GM23248 (cell line): ENCODE data around the gene CDA. TPM values are rescaled to one million over a fixed set of nuclear protein-coding genes. Genes with fewer than 3 reads are reported as not detected.

ENCODE experiments used
- DNase-seq: peaks from one replicate; pipeline ENCODE4 v3.0.0-alpha.2; 2015
- H2AFZ ChIP-seq: fragments of 200-600 bp; sonication (generic); 2 replicates; pipeline ENCODE4 v1.6.1; 2016; ENCODE audit warnings: antibody characterized with exemption
- H3F3A ChIP-seq: fragments of 200-600 bp; sonication (generic); 2 replicates; pipeline ENCODE4 v1.6.1; 2016; ENCODE audit warnings: mild to moderate bottlenecking, antibody characterized with exemption, mixed run types; ENCODE audit not compliant: insufficient read depth
- H3K27ac ChIP-seq: fragments of 200-600 bp; sonication (generic); 2 replicates; pipeline ENCODE4 v1.5.1; 2016; ENCODE audit warnings: mild to moderate bottlenecking
- H3K27me3 ChIP-seq: fragments of 200-600 bp; sonication (generic); replicated peaks from 2 replicates; pipeline ENCODE4 v1.6.1; 2016; ENCODE audit warnings: mild to moderate bottlenecking; ENCODE audit not compliant: insufficient read depth
- H3K36me3 ChIP-seq: fragments of 200-600 bp; sonication (generic); 2 replicates; pipeline ENCODE4 v1.6.1; 2016; ENCODE audit warnings: low read depth, mild to moderate bottlenecking
- H3K4me1 ChIP-seq: fragments of 200-600 bp; sonication (generic); 2 replicates; pipeline ENCODE4 v1.6.1; 2016; ENCODE audit warnings: mild to moderate bottlenecking; ENCODE audit not compliant: insufficient read depth
- H3K4me2 ChIP-seq: fragments of 200-600 bp; sonication (generic); one replicate; pipeline ENCODE4 v1.6.1; 2016; ENCODE audit warnings: mild to moderate bottlenecking; ENCODE audit not compliant: unreplicated experiment
- H3K4me3 ChIP-seq: fragments of 200-600 bp; sonication (generic); 2 replicates; pipeline ENCODE4 v1.5.1; 2016; ENCODE audit warnings: mild to moderate bottlenecking
- H3K79me2 ChIP-seq: fragments of 200-600 bp; sonication (generic); 2 replicates; pipeline ENCODE4 v1.6.1; 2016; ENCODE audit warnings: mild to moderate bottlenecking; ENCODE audit not compliant: insufficient read depth
- H3K9ac ChIP-seq: fragments of 200-600 bp; sonication (generic); 2 replicates; pipeline ENCODE4 v1.6.1; 2016; ENCODE audit warnings: mild to moderate bottlenecking
- H3K9me2 ChIP-seq: fragments of 200-600 bp; sonication (generic); 2 replicates; pipeline ENCODE4 v1.6.1; 2016; ENCODE audit warnings: mixed run types, mild to moderate bottlenecking, moderate library complexity; ENCODE audit not compliant: insufficient read depth
- H3K9me3 ChIP-seq: fragments of 200-600 bp; sonication (generic); one replicate; pipeline ENCODE4 v1.6.1; 2017; ENCODE audit warnings: low read depth
- H4K20me1 ChIP-seq: fragments of 200-600 bp; sonication (generic); 2 replicates; pipeline ENCODE4 v1.6.0; 2016; ENCODE audit not compliant: insufficient read depth
- EZH2 ChIP-seq: fragments of 200-600 bp; sonication (generic); IDR thresholded peaks from 2 replicates; pipeline ENCODE4 v1.6.1; 2018; ENCODE audit warnings: antibody characterized with exemption, mild to moderate bottlenecking; ENCODE audit not compliant: insufficient read depth, poor library complexity, severe bottlenecking
- EZH2phosphoT487 ChIP-seq: fragments of 200-600 bp; sonication (generic); IDR thresholded peaks from 2 replicates; pipeline ENCODE4 v1.6.1; 2018; ENCODE audit warnings: antibody characterized with exemption, moderate library complexity, mild to moderate bottlenecking, low read depth; ENCODE audit not compliant: insufficient read depth
- WGBS, 2 experiments: methylation state at CpG; one replicate each; pipeline ENCODE4 v1.1.6; 2015 to 2017; ENCODE audit warnings: low lambda C conversion rate in 2 of 2, low coverage in 1 of 2; ENCODE audit errors: missing lambda C conversion rate in 2 of 2; 5-methylcytosine and 5-hydroxymethylcytosine counted together
- in situ Hi-C: fragments of 300-500 bp; cut with MboI; formaldehyde crosslinking; loops from 2 replicates; pipeline ENCODE4 v1.15.0; 2020
- polyA plus RNA-seq: library from polyadenylated mRNA; unstranded; fragments of >200 nt; fragmentation: Nextera tagmentation; extraction: Ambion mirVana; gene quantifications from 2 replicates; pipeline ENCODE4 v1.2.1, GENCODE V29; 2016
- total RNA-seq: library from RNA; depleted of rRNA; stranded (reverse); fragments of >200 nt; shearing (Covaris generic); gene quantifications from 2 replicates; pipeline ENCODE4 v1.2.3, GENCODE V29; 2014

The CDA gene
- total and polyA plus RNA-seq, 2 experiments from 2014 or later: 3.0 to 9.6 TPM

DNA sequence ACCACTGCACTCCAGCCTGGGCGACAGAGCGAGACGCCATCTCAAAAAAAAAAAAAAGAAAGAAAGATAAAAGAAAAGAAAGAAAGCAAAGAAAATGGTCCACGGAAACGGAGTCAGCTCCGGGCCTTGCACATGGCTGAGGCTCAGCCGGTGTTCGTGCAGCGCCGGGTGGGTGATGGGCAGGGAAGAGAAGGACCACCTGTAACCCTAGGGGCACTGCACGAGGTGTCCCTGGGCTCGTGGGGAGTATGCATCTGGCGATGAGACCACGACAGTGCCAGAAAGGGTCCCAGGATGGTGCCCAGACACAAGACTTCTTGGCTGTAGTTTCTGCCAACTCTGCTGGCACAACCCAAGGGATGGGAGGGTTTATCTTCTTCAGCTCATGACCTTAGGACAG lies 5.8 kb downstream of the CDA start:
- no peaks in the 10 kb centered on the region for H3K9me2 ChIP-seq
- in situ Hi-C loops: no loop called here
- H3K4me1 ChIP-seq: peaks cover 11% of the 10 kb centered on the region
- H3K36me3 ChIP-seq: no peaks in the 10 kb centered on the region
- H2AFZ ChIP-seq: no peak overlapping the region
- no peak for DNase-seq
- 89 to 91% methylated on average over 11 to 14 of the region's 14 CpGs for WGBS, 2 experiments
- no peaks in the 10 kb centered on the region for H3K79me2 ChIP-seq
- H3K27ac ChIP-seq: no peak overlapping the region
- TF ChIP-seq EZH2 (no peak), EZH2phosphoT487 (no peak)
- no peak overlapping the region for H3K9ac ChIP-seq
- H3K27me3 ChIP-seq: no peaks in the 10 kb centered on the region
- H3K4me3 ChIP-seq: no peak overlapping the region
- H3F3A ChIP-seq: no peaks in the 10 kb centered on the region; the same call in 1 of the 2 replicates
- H4K20me1 ChIP-seq: no peaks in the 10 kb centered on the region
- no peak overlapping the region for H3K4me2 ChIP-seq
- no peaks in the 10 kb centered on the region for H3K9me3 ChIP-seq

DNA sequence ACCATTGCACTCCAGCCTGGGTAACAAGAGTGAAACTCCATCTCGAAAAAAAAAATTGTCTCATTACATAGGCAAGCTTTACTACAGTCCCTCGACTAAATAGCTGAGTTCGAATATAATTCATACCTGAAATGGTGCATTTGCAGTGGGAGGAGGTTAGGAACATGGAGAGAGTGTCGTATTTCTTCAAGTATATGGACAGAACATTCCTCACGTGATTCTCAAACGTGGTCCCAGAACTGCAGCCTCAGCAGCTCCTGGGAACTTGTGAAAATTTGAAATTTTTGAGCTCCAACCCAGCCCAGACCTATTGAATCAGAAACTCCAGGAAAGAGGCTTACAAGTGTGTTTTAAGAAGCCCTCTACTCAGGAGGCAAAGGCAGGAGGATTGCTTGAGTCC lies 7.2 kb downstream of the CDA start:
- in situ Hi-C loops: no loop called here
- no peaks in the 10 kb centered on the region for H3K79me2 ChIP-seq
- 56 to 66% methylated on average over 6 of the region's 6 CpGs for WGBS, 2 experiments

GRCh38 chr1:20597650-20598049 lies 8.8 kb downstream of the CDA start:
- H3K79me2 ChIP-seq: no peaks in the 10 kb centered on the region
- TF ChIP-seq EZH2phosphoT487 (no peak), EZH2 (no peak)
- no peaks in the 10 kb centered on the region for H3K36me3 ChIP-seq
- no peak overlapping the region for H3K4me3 ChIP-seq
- in situ Hi-C loops: no loop called here
- no peak overlapping the region for H3K27ac ChIP-seq
- H3K27me3 ChIP-seq: no peaks in the 10 kb centered on the region
- no peak overlapping the region for H3K4me2 ChIP-seq
- H3K9ac ChIP-seq: no peak overlapping the region
- no peaks in the 10 kb centered on the region for H3K9me2 ChIP-seq
- peaks cover 20% of the 10 kb centered on the region for H3K4me1 ChIP-seq
- WGBS, 2 experiments: 96 to 100% methylated on average over 3 of the region's 3 CpGs
- peaks cover 14% of the 10 kb centered on the region for H3F3A ChIP-seq
- H4K20me1 ChIP-seq: no peaks in the 10 kb centered on the region
- H2AFZ ChIP-seq: no peak overlapping the region
- H3K9me3 ChIP-seq: no peaks in the 10 kb centered on the region
- no peak for DNase-seq

More for the DNA sequence above, 7.2 kb downstream of the CDA start:
- no peaks in the 10 kb centered on the region for H3K9me3 ChIP-seq
- H3K4me3 ChIP-seq: no peak overlapping the region
- no peaks in the 10 kb centered on the region for H3K36me3 ChIP-seq
- H3K27ac ChIP-seq: no peak overlapping the region
- no peak for DNase-seq
- peaks cover 3% of the 10 kb centered on the region; the same call in 1 of the 2 replicates for H3F3A ChIP-seq
- H2AFZ ChIP-seq: no peak overlapping the region
- TF ChIP-seq EZH2 (no peak), EZH2phosphoT487 (no peak)
- H4K20me1 ChIP-seq: no peaks in the 10 kb centered on the region
- no peak overlapping the region for H3K4me2 ChIP-seq
- peaks cover 6% of the 10 kb centered on the region for H3K4me1 ChIP-seq
- H3K27me3 ChIP-seq: no peaks in the 10 kb centered on the region
- no peaks in the 10 kb centered on the region for H3K9me2 ChIP-seq
- no peak overlapping the region for H3K9ac ChIP-seq

GRCh38 chr1:20600156-20600555 lies 11.3 kb downstream of the CDA start:
- H2AFZ ChIP-seq: no peak overlapping the region
- in situ Hi-C loops: no loop called here
- H4K20me1 ChIP-seq: no peaks in the 10 kb centered on the region
- H3F3A ChIP-seq: peaks cover 28% of the 10 kb centered on the region
- no peak overlapping the region for H3K9ac ChIP-seq
- H3K9me2 ChIP-seq: no peaks in the 10 kb centered on the region
- WGBS, 2 experiments: 96% methylated on average over 5 of the region's 5 CpGs
- DNase-seq: no peak
- H3K27me3 ChIP-seq: no peaks in the 10 kb centered on the region
- H3K4me1 ChIP-seq: peaks cover 43% of the 10 kb centered on the region
- H3K4me3 ChIP-seq: no peak overlapping the region
- TF ChIP-seq EZH2 (no peak), EZH2phosphoT487 (no peak)
- no peaks in the 10 kb centered on the region for H3K36me3 ChIP-seq
- H3K9me3 ChIP-seq: no peaks in the 10 kb centered on the region
- H3K4me2 ChIP-seq: no peak overlapping the region
- no peak overlapping the region for H3K27ac ChIP-seq
- no peaks in the 10 kb centered on the region for H3K79me2 ChIP-seq
